Renal pelvis (tissue), 4 donors: ENCODE data around the gene RTF2. TPM values are rescaled to one million over a fixed set of nuclear protein-coding genes. Genes with fewer than 3 reads are reported as not detected.
"Not testable (repeated sequence)": the region's sequence is repeated elsewhere in the genome, so short reads cannot be mapped to it uniquely, and the experiment has no call there.

ENCODE experiments used
- DNase-seq: peaks from one replicate; pipeline ENCODE4 v3.0.0-alpha.2; 2013
- polyA plus RNA-seq, 3 donors: library from polyadenylated mRNA; unstranded; fragments of 120-200 nt; gene quantifications; one replicate each; pipeline ENCODE4 v1.2.1, GENCODE V29; 2013; ENCODE audit not compliant: insufficient read length in 3 of 3

Gene RTF2
- polyA plus RNA-seq, 3 donors, result 112 to 130 (median 120) TPM

DNA sequence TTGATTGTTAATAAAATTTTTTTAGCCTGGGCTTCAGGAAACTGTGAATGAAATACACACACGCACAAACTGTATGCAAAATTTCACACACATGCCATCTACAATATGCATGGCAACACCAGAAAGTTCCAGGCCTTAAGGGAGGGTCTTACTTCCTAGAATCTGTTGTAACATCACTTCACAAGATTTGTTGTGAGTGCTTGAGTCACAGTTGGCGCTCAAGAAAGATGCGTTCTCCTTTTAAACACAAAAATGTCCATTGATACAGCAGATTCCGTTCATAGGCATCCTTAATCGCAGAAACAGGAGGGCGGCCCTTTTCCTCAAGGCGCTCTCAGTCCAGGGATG, 485 bp upstream of the RTF2 start:
- DNase-seq, result no peak

- no peak for DNase-seq
Observed at GRCh38 chr20:56469077-56469449, 636 bp downstream of the RTF2 start.

GRCh38 chr20:56483970-56484369, 15.5 kb downstream of the RTF2 start:
- DNase-seq, result no peak

- no peak for DNase-seq
Observed at GRCh38 chr20:56487216-56487615, 18.8 kb downstream of the RTF2 start.

DNA sequence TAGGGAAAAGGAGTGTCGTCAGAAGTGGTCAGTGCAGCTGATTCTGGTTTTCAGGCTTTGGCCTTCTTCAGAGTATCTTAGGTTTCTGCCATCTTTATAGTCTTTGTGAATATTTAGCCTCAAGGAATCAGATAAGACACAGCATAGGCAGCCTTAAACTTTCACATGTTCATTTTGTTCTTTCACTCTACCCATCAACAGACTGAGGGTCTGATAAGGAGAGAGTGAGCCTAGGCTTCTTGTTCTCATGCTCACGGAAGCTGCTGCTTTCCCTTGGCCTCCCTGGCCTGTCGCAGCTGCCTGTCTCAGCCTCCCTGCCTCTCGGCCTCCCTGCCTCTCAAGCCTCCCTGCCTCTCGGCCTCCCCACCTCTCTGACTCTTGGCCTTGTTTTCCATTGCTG, 20.1 kb downstream of the RTF2 start:
- DNase-seq, result no peak

GRCh38 chr20:56501116-56501515, 32.7 kb downstream of the RTF2 start:
- no peak for DNase-seq

GRCh38 chr20:56503916-56504315, 35.5 kb downstream of the RTF2 start:
- DNase-seq, result no peak

GRCh38 chr20:56504373-56505005, 36.1 kb downstream of the RTF2 start:
- no peak for DNase-seq

GRCh38 chr20:56506103-56506502, 37.7 kb downstream of the RTF2 start:
- no peak for DNase-seq

- no peak for DNase-seq
Observed at GRCh38 chr20:56511926-56512325, 43.5 kb downstream of the RTF2 start.

GRCh38 chr20:56513161-56514150, 45.0 kb downstream of the RTF2 start:
- DNase-seq, result no peak

GRCh38 chr20:56516631-56517030, 48.2 kb downstream of the RTF2 start:
- DNase-seq, result no peak

DNA sequence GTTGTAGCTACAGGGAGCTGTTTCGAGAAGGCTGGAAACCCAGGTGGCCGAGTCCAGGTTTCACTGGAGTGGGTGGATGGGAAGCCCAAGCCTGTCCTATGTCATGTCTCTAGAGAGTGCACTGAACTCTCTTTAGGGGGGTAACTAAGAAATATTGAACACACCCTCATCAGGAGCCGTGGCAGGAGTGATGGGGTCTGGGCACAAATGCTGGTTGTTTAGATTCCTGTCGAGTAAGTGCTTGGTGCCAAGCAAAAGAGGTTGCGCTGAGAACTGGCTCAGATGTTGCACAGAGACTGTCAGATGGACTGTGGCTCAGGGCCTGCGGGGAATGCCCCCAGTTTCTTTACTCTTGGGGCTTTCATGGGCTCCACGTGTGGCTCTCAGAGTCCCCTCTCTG, 48.8 kb downstream of the RTF2 start:
- no peak for DNase-seq

GRCh38 chr20:56517641-56518040, 49.2 kb downstream of the RTF2 start:
- no peak for DNase-seq

GRCh38 chr20:56518126-56518525, 49.7 kb downstream of the RTF2 start:
- DNase-seq, result no peak

DNA sequence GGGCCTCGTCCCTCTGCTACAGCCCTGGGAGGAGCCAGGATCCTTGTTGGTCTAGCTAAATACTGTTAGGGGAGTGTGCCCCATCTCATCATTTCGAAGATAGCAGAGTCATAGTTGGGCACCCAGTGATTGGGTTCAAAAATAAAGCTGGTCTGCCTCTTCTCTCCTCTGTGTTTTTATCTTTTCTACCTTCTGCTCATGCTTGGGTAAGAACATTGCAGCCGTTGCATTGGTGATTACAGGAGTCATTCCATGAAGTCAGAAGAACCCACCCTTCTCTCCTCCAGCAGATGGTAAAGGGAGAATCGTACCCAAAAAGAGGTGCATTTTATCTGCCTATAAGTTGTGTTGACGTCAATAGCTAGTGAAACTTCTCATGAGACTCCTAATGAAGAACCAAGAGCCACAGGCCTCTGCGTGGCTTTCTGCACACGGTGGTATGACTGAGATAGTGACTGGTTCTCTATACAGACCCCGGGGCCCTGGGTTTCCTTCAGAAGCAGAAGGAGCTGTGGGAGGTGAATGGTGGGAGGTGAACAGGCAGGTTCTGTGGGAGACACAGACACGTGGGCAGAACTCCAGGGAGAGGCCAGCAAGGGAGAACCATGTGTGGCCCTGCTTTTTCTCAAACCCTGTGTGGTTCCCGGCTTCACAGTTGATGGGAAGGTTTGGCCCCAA, 50.4 kb downstream of the RTF2 start:
- no peak for DNase-seq

DNA sequence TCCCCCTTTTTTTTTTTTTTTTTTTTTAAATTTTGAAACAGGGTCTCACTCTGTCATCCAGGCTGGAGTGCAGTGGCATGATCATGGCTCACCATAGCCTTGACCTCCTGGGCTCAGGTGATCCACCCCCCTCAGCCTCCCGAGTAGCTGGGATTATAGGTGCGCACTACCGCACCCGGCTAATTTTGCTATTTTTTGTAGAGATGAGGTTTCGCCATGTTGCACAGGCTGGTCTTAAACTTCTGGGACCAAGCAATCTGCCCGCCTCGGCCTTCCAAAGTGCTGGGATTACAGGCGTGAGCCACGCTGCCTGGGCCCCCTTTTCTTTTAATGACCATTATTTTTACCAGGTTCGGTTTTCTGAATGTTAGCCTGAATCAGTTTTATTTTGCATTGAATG, 51.1 kb downstream of the RTF2 start:
- no peak for DNase-seq

- DNase-seq, result no peak
Observed at GRCh38 chr20:56520180-56520579, 51.8 kb downstream of the RTF2 start.

- DNase-seq, result not testable (repeated sequence)
Observed at GRCh38 chr20:56520746-56521354, 52.4 kb downstream of the RTF2 start.

DNA sequence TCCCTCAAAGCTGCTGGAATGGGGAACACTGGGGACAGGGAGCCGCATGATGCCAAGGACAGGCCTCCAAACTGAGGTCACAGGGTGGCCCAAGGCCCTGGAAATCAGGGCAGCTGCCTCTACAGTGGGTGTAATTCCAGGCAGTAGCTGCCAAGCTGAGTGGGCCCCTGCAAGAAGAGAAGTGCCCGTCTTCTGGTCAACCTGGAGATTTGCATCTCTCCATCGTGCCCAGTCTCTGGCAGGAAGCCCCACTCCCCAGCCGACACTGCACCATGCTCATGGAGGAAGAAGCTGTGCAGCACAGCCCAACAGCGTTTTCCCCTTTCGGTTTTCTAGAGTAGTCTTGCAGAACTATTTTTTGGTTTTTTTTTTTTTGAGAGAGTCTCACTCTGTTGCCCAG, 53.9 kb downstream of the RTF2 start:
- no peak for DNase-seq

DNA sequence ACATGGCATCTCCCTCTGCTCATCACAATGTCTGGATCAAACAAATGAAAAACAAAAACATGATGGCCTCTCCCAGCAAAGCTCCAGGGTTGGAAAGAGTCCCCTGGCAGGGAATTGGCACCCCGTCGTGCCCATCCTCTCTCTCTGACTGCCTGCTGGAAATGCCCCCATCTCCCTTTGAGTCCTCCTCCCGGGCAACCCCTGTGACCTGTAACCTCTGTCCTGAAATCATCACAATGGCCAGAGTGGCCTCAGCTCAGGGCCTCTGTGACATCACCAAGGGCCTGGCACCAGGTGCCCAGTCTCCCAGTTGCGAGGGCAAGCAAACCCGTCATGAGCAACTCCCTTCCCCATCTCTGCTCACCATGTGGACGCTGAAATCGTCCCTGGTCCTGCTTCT, 56.0 kb downstream of the RTF2 start, which contains the start of gene FAM209A:
TSS of gene FAM209A (plus strand) at position 301 of the 400 bp plus-strand sequence. CDS start at position 366, 65 bp downstream.
- DNase-seq, result not testable (repeated sequence)

- no peak for DNase-seq
Observed at GRCh38 chr20:56527521-56527920, 59.1 kb downstream of the RTF2 start.
